SKM-1 treated with dmso at 0.1 percent for 144 hours (cell line): ENCODE measurements around the gene FBXO11.
A peak's percentile ranks its signal among the peaks of the same experiment; 100 is the strongest.

Experiments used
- DNase-seq: peaks from one replicate; lab custom pipeline; 2025; ENCODE audit not compliant: unreplicated experiment; lab: John Stamatoyannopoulos, UW

The FBXO11 gene

DNA sequence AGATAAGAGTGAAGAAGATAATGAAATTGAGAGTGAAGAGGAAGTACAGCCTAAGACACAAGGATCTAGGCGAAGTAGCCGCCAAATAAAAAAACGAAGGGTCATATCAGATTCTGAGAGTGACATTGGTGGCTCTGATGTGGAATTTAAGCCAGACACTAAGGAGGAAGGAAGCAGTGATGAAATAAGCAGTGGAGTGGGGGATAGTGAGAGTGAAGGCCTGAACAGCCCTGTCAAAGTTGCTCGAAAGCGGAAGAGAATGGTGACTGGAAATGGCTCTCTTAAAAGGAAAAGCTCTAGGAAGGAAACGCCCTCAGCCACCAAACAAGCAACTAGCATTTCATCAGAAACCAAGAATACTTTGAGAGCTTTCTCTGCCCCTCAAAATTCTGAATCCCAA lies 107.7 kb downstream of the FBXO11 start:
- peak; percentile 32 for DNase-seq

- DNase-seq: no peak
Observed at GRCh38 chr2:47796090-47796697, 110.1 kb downstream of the FBXO11 start.

DNA sequence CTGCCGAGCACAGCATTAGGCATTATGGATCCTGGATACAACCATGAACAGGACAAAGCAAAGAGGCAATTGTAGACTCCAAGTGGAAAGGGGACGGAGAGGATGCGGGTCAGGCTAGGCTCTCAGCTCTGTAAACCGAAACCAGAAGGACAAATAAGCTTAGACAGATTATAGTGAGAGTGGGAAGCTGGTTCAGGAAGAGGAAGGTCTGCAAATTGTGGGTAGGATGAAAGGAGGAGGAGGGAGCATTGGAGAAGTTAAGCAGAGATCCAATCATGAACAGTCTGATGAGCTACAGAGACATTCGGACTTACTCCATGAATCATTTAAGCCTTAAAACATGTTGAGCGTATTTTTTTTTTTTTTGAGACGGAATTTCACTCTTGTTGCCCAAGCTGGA lies 120.3 kb downstream of the FBXO11 start:
- DNase-seq: peak; percentile 28

DNA sequence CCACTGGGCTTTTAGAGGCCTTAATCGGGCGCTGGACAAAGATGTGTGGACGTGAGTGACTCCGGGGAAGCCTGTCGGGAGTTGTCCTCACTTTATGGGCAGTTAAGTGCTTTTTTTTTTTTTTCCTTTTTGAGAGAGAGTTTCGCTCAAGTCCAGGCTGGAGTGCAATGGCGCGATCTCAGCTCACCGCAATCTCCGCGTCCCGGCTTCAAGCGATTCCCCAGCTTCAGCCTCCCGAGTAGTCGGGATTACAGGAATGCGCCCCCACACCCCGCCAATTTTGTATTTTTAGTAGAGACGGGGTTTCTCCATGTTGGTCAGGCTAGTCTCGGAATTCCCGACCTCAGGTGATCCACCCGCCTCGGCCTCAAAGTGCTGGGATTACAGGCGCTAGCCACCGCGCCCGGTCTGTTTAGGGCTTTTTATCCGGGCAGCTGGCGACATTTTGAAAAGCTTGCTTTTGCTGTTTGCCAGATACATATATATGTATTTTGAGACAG lies 121.9 kb downstream of the FBXO11 start:
- no peak for DNase-seq

- peak; percentile 54 for DNase-seq
Observed at GRCh38 chr2:47783486-47784351, 122.6 kb downstream of the FBXO11 start.

DNA sequence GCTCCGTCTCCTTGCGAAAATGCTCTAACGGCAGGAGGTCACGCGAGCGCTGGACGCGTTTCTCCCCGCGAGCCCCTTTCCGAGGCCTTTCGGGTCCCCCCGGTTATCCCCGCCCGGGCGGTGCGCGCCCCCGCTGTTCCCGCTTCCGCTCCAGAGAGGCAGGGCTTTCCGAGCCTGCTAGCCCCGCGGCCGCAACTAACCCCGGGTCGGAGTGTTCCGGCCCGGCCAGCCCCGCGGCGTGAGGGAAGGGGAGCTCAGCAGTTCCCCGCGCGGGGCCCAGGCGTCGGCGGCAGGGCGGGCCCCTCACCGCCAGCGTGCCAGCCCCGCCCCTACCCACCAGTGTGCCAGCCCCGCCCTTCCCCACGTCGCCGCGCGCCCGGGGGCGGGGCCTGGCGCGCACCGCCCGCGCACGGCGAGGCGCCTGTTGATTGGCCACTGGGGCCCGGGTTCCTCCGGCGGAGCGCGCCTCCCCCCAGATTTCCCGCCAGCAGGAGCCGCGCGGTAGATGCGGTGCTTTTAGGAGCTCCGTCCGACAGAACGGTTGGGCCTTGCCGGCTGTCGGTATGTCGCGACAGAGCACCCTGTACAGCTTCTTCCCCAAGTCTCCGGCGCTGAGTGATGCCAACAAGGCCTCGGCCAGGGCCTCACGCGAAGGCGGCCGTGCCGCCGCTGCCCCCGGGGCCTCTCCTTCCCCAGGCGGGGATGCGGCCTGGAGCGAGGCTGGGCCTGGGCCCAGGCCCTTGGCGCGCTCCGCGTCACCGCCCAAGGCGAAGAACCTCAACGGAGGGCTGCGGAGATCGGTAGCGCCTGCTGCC lies 123.4 kb downstream of the FBXO11 start, which contains the start of gene MSH6:
Gene MSH6, plus strand, starts transcription at position 475 of the 815 bp plus-strand sequence. Its CDS starts 89 bp downstream, at position 564.
- DNase-seq: peak; percentile 86

GRCh38 chr2:47782381-47782670 lies 124.0 kb downstream of the FBXO11 start:
- DNase-seq: no peak

DNA sequence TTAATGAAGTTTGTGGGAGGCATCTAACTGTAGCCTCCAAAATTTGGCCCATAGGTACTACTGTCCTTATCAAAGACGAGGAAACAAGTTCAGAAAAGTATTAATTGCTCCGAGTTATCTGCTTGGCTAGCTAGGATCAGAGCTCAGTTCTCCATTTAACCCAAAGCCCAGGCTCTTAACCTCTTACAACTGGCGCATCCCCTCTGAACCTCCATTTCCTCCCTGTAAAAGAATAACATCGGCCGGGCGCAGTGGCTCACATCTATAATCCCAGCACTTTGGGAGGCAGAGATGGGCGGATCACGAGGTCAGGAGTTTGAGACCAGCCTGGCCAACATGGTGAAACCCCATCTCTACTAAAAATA lies 126.9 kb downstream of the FBXO11 start:
- no peak for DNase-seq

DNA sequence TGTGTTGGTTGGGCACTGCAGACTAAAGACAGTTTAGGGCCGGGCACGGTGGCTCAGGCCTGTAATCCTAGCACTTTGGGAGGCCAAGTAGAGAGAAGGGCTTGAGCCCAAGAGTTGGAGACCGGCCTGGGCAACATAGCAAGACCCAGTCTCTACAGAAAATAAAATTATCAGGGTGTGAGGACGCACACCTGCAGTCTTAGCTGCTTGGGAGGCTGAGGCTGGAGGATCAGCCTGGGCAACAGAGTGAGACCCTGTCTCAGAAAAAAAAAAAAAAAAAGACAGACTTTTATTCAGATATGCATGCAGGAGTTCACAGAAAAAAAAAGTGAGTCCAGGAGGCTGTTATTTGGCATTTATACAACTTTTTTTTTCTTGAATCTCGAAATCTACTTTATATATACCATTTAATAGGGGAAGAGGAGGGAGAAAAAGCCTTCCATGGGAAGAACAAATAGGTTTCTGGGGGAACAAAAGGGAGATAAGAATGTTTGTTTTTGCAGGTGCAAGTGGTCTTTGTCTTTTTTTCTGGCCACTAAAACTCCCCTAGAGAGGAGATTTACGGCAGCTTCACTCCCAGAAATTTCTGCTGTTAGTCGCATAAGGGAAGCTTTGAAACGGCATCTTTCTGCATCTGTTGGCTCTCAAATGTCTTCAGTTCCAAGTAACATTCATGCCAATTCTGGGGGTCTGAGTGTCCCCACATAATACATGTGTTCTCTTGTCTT lies 127.4 kb downstream of the FBXO11 start:
- no peak for DNase-seq

GRCh38 chr2:47777277-47777937 lies 128.9 kb downstream of the FBXO11 start:
- DNase-seq: no peak

GRCh38 chr2:47774567-47774966 lies 131.7 kb downstream of the FBXO11 start:
- no peak for DNase-seq

DNA sequence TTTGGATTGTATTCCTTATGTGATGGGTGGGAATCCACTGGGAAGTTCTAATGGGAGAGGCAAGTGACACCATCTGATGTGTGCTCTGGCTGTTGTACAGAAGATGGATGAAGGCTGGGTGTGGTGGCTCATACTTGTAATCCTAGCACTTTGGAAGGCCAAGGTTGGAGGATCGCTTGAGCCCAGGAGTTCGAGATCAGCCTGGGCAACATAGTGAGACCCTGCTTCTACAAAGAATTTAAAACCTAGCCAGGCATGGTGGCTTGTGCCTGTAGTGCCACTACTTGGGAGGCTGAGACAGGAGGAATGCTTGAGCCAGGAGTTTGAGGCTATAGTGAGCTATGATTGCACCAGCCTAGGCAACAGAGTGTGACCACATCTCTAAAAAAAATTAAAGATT lies 134.0 kb downstream of the FBXO11 start:
- no peak for DNase-seq

GRCh38 chr2:47771211-47771610 lies 135.1 kb downstream of the FBXO11 start:
- DNase-seq: no peak

DNA sequence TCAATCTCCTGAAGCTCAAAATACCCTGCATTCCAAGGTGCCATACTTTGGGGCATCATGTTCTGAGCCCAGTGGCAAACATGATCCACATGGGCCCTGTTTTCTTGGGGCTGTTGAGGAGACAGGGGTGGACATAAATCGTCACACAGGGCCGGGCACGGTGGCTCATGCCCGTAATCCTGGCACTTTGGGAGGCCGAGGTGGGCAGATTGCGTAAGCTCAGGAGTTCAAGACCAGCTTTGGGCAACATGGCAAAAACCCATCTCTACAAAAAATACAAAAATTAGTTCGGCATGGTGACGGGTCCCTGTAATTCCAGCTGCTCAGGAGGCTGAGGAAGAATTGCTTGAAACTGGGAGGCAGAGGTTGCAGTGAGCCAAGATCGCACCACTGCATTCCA lies 137.0 kb downstream of the FBXO11 start:
- no peak for DNase-seq

- DNase-seq: peak; percentile 26
Observed at GRCh38 chr2:47767880-47768609, 138.3 kb downstream of the FBXO11 start.

- no peak for DNase-seq
Observed at GRCh38 chr2:47767497-47767844, 138.8 kb downstream of the FBXO11 start.

DNA sequence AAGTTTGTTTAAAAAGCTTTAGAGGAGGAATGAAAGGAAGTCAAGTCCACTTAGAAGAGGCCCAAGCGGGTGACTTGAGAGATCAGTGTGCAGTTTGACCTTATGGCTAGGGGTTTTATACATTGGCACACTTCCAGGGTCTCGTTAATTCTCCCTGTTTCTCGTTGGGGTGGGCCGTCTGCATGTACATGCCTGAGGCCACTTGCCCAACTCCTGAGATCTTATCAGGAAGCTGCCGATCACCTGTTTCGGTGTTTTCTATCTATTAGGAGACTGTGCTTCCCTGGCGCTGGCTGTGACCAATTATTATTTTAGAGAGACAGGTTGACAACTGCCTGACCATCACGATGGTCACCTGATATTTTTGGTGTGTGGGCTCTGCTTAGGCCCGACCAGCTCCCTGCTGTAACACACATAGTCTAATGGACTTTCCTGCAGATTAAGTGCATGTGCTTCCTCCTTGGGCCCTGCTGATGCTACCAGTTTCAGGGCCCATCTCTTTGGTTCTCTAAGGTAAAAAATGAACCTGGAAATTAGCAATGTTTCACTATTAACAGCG lies 154.4 kb downstream of the FBXO11 start:
- DNase-seq: peak; percentile 59

- DNase-seq: no peak
Observed at GRCh38 chr2:47747878-47748277, 158.4 kb downstream of the FBXO11 start.

GRCh38 chr2:47744074-47744473 lies 162.2 kb downstream of the FBXO11 start:
- no peak for DNase-seq

GRCh38 chr2:47741637-47742036 lies 164.7 kb downstream of the FBXO11 start:
- DNase-seq: no peak
